ENCODE measurements around the gene GATA1. TPM values are rescaled to one million over a fixed set of nuclear protein-coding genes. Genes with fewer than 3 reads are reported as not detected.

The GATA1 gene
- total and polyA plus RNA-seq, 11 donors, result 0.16 TPM; not detected in 10

DNA sequence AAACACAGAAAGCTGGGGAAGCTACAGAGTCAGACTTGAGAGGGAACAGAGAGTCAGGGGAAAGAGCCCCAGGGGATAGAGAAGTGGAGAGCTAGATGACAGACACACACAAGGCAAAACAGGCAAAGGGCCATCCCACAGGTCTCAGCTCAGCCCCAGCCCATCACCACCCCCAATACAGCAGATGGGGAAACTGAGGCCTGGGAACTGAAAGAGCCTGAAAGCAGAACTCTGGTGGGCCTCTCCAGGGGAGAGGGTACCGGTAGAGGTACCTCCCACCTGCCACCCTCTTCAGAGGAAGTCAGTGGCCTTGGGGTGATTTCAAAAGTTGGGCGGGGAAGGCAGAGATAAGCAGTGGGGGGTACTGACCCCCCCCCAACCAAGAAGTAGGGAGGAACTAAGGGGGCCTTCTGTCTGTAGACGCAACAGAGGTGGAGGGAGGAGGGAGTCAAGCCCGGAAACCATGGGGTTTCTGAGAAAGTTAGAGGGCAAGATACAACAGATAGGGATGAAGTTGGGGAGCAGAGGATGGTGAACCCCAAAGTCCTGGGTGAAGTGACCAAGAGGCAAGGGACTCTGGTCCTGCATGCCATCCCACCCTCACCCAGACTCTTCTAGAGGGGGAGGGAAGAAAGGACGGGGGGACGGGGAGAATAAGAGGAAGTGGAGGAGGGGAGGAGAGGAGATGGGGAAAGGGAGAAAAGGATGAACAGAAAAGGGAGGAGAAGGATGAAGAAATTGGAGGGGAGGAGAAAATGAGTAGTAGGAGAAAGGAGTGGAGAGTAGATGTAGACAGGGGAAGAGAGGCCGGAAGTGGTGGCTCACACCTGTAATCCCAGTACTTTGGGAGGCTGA is 3.2 kb downstream of the GATA1 start:
- TF ChIP-seq, protein P1, sequence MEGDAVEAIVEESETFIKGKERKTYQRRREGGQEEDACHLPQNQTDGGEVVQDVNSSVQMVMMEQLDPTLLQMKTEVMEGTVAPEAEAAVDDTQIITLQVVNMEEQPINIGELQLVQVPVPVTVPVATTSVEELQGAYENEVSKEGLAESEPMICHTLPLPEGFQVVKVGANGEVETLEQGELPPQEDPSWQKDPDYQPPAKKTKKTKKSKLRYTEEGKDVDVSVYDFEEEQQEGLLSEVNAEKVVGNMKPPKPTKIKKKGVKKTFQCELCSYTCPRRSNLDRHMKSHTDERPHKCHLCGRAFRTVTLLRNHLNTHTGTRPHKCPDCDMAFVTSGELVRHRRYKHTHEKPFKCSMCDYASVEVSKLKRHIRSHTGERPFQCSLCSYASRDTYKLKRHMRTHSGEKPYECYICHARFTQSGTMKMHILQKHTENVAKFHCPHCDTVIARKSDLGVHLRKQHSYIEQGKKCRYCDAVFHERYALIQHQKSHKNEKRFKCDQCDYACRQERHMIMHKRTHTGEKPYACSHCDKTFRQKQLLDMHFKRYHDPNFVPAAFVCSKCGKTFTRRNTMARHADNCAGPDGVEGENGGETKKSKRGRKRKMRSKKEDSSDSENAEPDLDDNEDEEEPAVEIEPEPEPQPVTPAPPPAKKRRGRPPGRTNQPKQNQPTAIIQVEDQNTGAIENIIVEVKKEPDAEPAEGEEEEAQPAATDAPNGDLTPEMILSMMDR (IDR thresholded peaks at IDR 0.05), result no peak
- no peak for TF ChIP-seq POLR2A (IDR thresholded peaks at IDR 0.05)
- Histone ChIP-seq H3K27me3 (peaks cover 0 to 29% (median 0%) of the 10 kb centered on the region in 9 donors), H3K4me3 (no peak overlapping the region), H3K36me3 (no peaks in the 10 kb centered on the region), H3K9me3 (no peaks in the 10 kb centered on the region), H3K4me1 (no peaks in the 10 kb centered on the region), H3K27ac (no peak overlapping the region)
- 65 to 79% (median 68%) methylated on average over 7 of the region's 7 CpGs for WGBS, 4 donors
- DNase-seq, result no peak
- intact Hi-C loops (cut with DNase I), result loop anchor here in 1 of 10 donors (10.0 kb wide), 1 partner anchor 45 kb away; no protein-coding TSS in a partner anchor
- no peak for ATAC-seq

GRCh38 chrX:48790477-48790876 is 4.1 kb downstream of the GATA1 start:
- TF ChIP-seq POLR2A (IDR thresholded peaks at IDR 0.05), result no peak
- TF ChIP-seq, protein P1 (IDR thresholded peaks at IDR 0.05), result no peak
- Histone ChIP-seq H3K27me3 (peaks cover 0 to 22% (median 0%) of the 10 kb centered on the region in 9 donors), H3K4me1 (no peaks in the 10 kb centered on the region), H3K9me3 (no peaks in the 10 kb centered on the region), H3K36me3 (no peaks in the 10 kb centered on the region), H3K27ac (no peak overlapping the region), H3K4me3 (no peak overlapping the region)
- no peak for DNase-seq
- WGBS, 4 donors, result 53 to 67% (median 57%) methylated on average over 5 of the region's 5 CpGs
- intact Hi-C loops (cut with DNase I), result loop anchor here in 1 of 10 donors (10.0 kb wide), 1 partner anchor 46 kb away; no protein-coding TSS in a partner anchor
- no peak for ATAC-seq

DNA sequence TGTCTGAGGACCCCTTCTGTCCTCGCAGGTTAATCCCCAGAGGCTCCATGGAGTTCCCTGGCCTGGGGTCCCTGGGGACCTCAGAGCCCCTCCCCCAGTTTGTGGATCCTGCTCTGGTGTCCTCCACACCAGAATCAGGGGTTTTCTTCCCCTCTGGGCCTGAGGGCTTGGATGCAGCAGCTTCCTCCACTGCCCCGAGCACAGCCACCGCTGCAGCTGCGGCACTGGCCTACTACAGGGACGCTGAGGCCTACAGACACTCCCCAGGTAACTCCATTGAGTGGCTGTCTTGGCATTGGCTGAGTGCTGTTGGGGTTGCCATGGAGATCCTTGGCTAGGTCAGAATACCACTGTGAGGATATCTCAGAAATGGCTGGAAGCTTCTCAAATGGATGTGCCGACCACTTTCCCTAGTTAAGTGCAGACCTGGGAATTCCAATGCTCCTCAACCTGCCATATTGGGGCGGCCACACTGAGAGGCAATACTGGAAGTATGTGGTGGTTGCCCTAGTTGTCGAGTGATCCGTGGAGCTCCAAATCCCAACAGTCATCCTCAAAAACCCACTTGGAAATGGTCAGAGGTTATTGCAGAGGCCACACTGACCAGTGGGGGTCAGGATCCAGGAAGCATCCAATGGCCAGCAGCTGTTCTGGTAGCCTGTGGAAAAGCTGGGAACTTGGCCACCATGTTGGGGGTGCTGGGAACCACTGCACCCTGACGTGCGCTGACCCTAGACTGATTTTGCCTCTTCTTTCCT is 4.9 kb downstream of the GATA1 start:
- TF ChIP-seq POLR2A (IDR thresholded peaks at IDR 0.05), result no peak
- TF ChIP-seq, protein P1 (IDR thresholded peaks at IDR 0.05), result no peak
- Histone ChIP-seq H3K4me1 (no peaks in the 10 kb centered on the region), H3K9me3 (no peaks in the 10 kb centered on the region), H3K36me3 (no peaks in the 10 kb centered on the region), H3K27me3 (peaks cover 0 to 17% (median 0%) of the 10 kb centered on the region in 9 donors), H3K4me3 (no peak overlapping the region), H3K27ac (no peak overlapping the region)
- ATAC-seq, result no peak
- 71 to 87% (median 82%) methylated on average over 7 to 11 of the region's 11 CpGs for WGBS, 4 donors
- DNase-seq, result no peak
- intact Hi-C loops (cut with DNase I), result loop anchor here in 1 of 10 donors (10.0 kb wide), 1 partner anchor 46 kb away; no protein-coding TSS in a partner anchor

GRCh38 chrX:48792219-48792618 is 5.8 kb downstream of the GATA1 start:
- Histone ChIP-seq H3K36me3 (no peaks in the 10 kb centered on the region), H3K9me3 (no peaks in the 10 kb centered on the region), H3K27me3 (peaks cover 0 to 12% (median 0%) of the 10 kb centered on the region in 9 donors), H3K4me3 (no peak overlapping the region), H3K27ac (no peak overlapping the region), H3K4me1 (no peaks in the 10 kb centered on the region)
- TF ChIP-seq, protein P1 (IDR thresholded peaks at IDR 0.05), result no peak
- TF ChIP-seq POLR2A (IDR thresholded peaks at IDR 0.05), result no peak
- no peak for ATAC-seq
- WGBS, 4 donors, result 71 to 93% (median 81%) methylated on average over 7 of the region's 7 CpGs
- no peak for DNase-seq
- intact Hi-C loops (cut with DNase I), result loop anchor here in 1 of 10 donors (10.0 kb wide), 1 partner anchor 47 kb away; no protein-coding TSS in a partner anchor

Data from heart left ventricle (tissue), 16 donors.